HEK293 (cell line): ENCODE data around the gene KSR1.

ENCODE experiments used
- CTCF ChIA-PET: fragments of 350-600 bp; formaldehyde crosslinking; extraction: SDS; loops from one replicate; lab custom pipeline; 2021; ENCODE audit warnings: antibody characterized with exemption; lab: Yijun Ruan, JAX
- POLR2A ChIA-PET: fragments of 300-600 bp; formaldehyde crosslinking; extraction: SDS; loops from one replicate; lab custom pipeline; 2020; ENCODE audit warnings: antibody characterized with exemption, inconsistent platforms; lab: Yijun Ruan, JAX
- H3K27ac ChIP-seq: fragments of 200-500 bp; sonication (Bioruptor generic); 2 replicates; pipeline ENCODE4 v1.5.1; 2014; ENCODE audit warnings: low read depth, low read length, control low read depth, inconsistent platforms; ENCODE audit errors: extremely low read depth
- H3K36me3 ChIP-seq, 2 experiments: fragments of 200-500 bp in 1 of 2; sonication (Bioruptor generic) in 1 of 2; 1 replicate in 1 of 2; 2 replicates in 1 of 2; pipeline ENCODE4 v1.5.1; 2014 to 2017; ENCODE audit warnings: inconsistent platforms in 2 of 2, low read length in 2 of 2; ENCODE audit not compliant: control insufficient read depth in 2 of 2, insufficient read depth in 1 of 2
- H3K4me1 ChIP-seq: fragments of 200-500 bp; sonication (Bioruptor generic); 2 replicates; pipeline ENCODE4 v1.5.1; 2014; ENCODE audit warnings: mild to moderate bottlenecking, low read length, inconsistent platforms; ENCODE audit not compliant: control insufficient read depth, insufficient read depth
- H3K4me3 ChIP-seq: 2 replicates; pipeline ENCODE4 v1.5.1; 2011; ENCODE audit warnings: low read depth, mild to moderate bottlenecking, control low read depth, low read length, moderate library complexity
- H3K9me3 ChIP-seq: fragments of 200-500 bp; sonication (Bioruptor generic); 2 replicates; pipeline ENCODE4 v1.5.1; 2014; ENCODE audit warnings: low read depth, low read length, inconsistent platforms; ENCODE audit not compliant: control insufficient read depth, insufficient read depth
- AEBP2 ChIP-seq: fragments of 450-650 bp; formaldehyde crosslinking; IDR thresholded peaks from 2 replicates; pipeline ENCODE4 v1.5.1; 2016; ENCODE audit warnings: missing biosample characterization, missing genetic modification characterization, borderline replicate concordance
- ATF2 ChIP-seq: fragments of 450-650 bp; formaldehyde crosslinking; IDR thresholded peaks from 2 replicates; pipeline ENCODE4 v1.5.1; 2016; ENCODE audit warnings: missing biosample characterization, missing genetic modification characterization, low read depth
- EGR2 ChIP-seq: fragments of 450-650 bp; formaldehyde crosslinking; IDR thresholded peaks from 2 replicates; pipeline ENCODE4 v1.5.1; 2016; ENCODE audit warnings: low read depth, missing biosample characterization, missing genetic modification characterization
- GLI2 ChIP-seq: fragments of 450-650 bp; formaldehyde crosslinking; IDR thresholded peaks from 2 replicates; pipeline ENCODE4; 2017; ENCODE audit warnings: missing biosample characterization, missing genetic modification characterization, low read depth, borderline replicate concordance
- INSM2 ChIP-seq: fragments of 450-650 bp; formaldehyde crosslinking; IDR thresholded peaks from 2 replicates; pipeline ENCODE4 v1.5.1; 2016; ENCODE audit warnings: missing biosample characterization, missing genetic modification characterization
- PRDM6 ChIP-seq: fragments of 450-650 bp; formaldehyde crosslinking; IDR thresholded peaks from 2 replicates; pipeline ENCODE4 v1.5.1; 2017; ENCODE audit warnings: missing biosample characterization, missing genetic modification characterization
- SP2 ChIP-seq: fragments of 450-650 bp; formaldehyde crosslinking; IDR thresholded peaks from 2 replicates; pipeline ENCODE4 v1.5.1; 2016; ENCODE audit warnings: missing biosample characterization, missing genetic modification characterization
- ZBTB26 ChIP-seq: fragments of 450-650 bp; formaldehyde crosslinking; optimal IDR thresholded peaks from 2 replicates; pipeline ENCODE3; 2016; ENCODE audit warnings: missing biosample characterization, mild to moderate bottlenecking, missing genetic modification characterization
- ZFP37 ChIP-seq: fragments of 450-650 bp; formaldehyde crosslinking; IDR thresholded peaks from 2 replicates; pipeline ENCODE4 v1.5.1; 2016; ENCODE audit warnings: missing biosample characterization, missing genetic modification characterization
- ZFP41 ChIP-seq: fragments of 450-650 bp; formaldehyde crosslinking; IDR thresholded peaks from 2 replicates; pipeline ENCODE4 v1.5.1; 2016; ENCODE audit warnings: missing biosample characterization, missing genetic modification characterization, borderline replicate concordance
- ZIC2 ChIP-seq: fragments of 450-650 bp; formaldehyde crosslinking; IDR thresholded peaks from 2 replicates; pipeline ENCODE4 v1.5.1; 2016; ENCODE audit warnings: missing biosample characterization, missing genetic modification characterization
- ZNF112 ChIP-seq: fragments of 450-650 bp; formaldehyde crosslinking; IDR thresholded peaks from 2 replicates; pipeline ENCODE4 v1.5.0; 2017; ENCODE audit warnings: missing biosample characterization, missing genetic modification characterization
- ZNF174 ChIP-seq: fragments of 450-650 bp; formaldehyde crosslinking; IDR thresholded peaks from 2 replicates; pipeline ENCODE4 v1.5.0; 2017; ENCODE audit warnings: missing biosample characterization, mild to moderate bottlenecking, missing genetic modification characterization
- ZNF202 ChIP-seq: fragments of 450-650 bp; formaldehyde crosslinking; IDR thresholded peaks from 2 replicates; pipeline ENCODE4 v1.5.1; 2016; ENCODE audit warnings: missing biosample characterization, missing genetic modification characterization, borderline replicate concordance
- ZNF398 ChIP-seq: fragments of 450-650 bp; formaldehyde crosslinking; IDR thresholded peaks from 2 replicates; pipeline ENCODE4 v1.5.1; 2017; ENCODE audit warnings: missing biosample characterization, missing genetic modification characterization
- ZNF423 ChIP-seq: fragments of 450-650 bp; formaldehyde crosslinking; IDR thresholded peaks from 2 replicates; pipeline ENCODE4 v1.5.1; 2016; ENCODE audit warnings: missing biosample characterization, missing genetic modification characterization
- ZNF514 ChIP-seq: fragments of 450-650 bp; formaldehyde crosslinking; IDR thresholded peaks from 2 replicates; pipeline ENCODE4 v1.5.1; 2016; ENCODE audit warnings: missing biosample characterization, missing genetic modification characterization
- ZNF558 ChIP-seq: fragments of 450-650 bp; formaldehyde crosslinking; IDR thresholded peaks from 2 replicates; pipeline ENCODE4 v1.5.1; 2016; ENCODE audit warnings: missing biosample characterization, missing genetic modification characterization
- ZNF580 ChIP-seq: fragments of 450-650 bp; formaldehyde crosslinking; IDR thresholded peaks from 2 replicates; pipeline ENCODE4 v1.5.1; 2016; ENCODE audit warnings: missing biosample characterization, missing genetic modification characterization
- ZNF626 ChIP-seq: fragments of 450-650 bp; sonication (Bioruptor Pico); formaldehyde crosslinking; IDR thresholded peaks from 2 replicates; pipeline ENCODE4 v1.5.1; 2018; ENCODE audit warnings: missing biosample characterization, missing genetic modification characterization, inconsistent platforms
- ZNF660 ChIP-seq: fragments of 450-650 bp; IDR thresholded peaks from 2 replicates; pipeline ENCODE4 v1.5.1; 2018; ENCODE audit warnings: missing biosample characterization, mild to moderate bottlenecking, missing genetic modification characterization
- ZSCAN5A ChIP-seq: fragments of 450-650 bp; formaldehyde crosslinking; IDR thresholded peaks from 2 replicates; pipeline ENCODE4 v1.5.1; 2016; ENCODE audit warnings: missing biosample characterization, missing genetic modification characterization

KSR1 gene

GRCh38 chr17:27462149-27462548 lies 5.9 kb downstream of the KSR1 start:
- Histone ChIP-seq H3K4me3 (no peak overlapping the region), H3K9me3 (no peaks in the 10 kb centered on the region), H3K27ac (no peak overlapping the region), H3K36me3 (no peaks in the 10 kb centered on the region), H3K4me1 (peaks cover 15% of the 10 kb centered on the region)
- ChIA-PET CTCF (interaction anchor here (0.6 to 5.9 kb wide), 6 partner anchors 8 to 225 kb away, joined by 3 to 40 read pairs (median 4); no protein-coding TSS in a partner anchor), POLR2A (interaction anchor here (1.0 to 1.9 kb wide), 3 partner anchors 10 to 168 kb away, joined by 3 to 8 read pairs (median 3); no protein-coding TSS in a partner anchor)
- TF ChIP-seq ZNF558 (tag by site-specific recombination) (no peak), INSM2 (tag by site-specific recombination) (no peak), ZNF626 (tag by site-specific recombination) (no peak), ZNF112 (tag by site-specific recombination) (no peak), ZNF514 (tag by site-specific recombination) (no peak), ZNF202 (no peak), ATF2 (tag by site-specific recombination) (no peak), GLI2 (tag by site-specific recombination) (no peak), ZNF174 (tag by site-specific recombination) (no peak), ZFP37 (tag by site-specific recombination) (no peak), ZNF660 (tag by site-specific recombination) (no peak)

GRCh38 chr17:27462714-27463113 lies 6.5 kb downstream of the KSR1 start:
- POLR2A ChIA-PET: interaction anchor here (1.2 to 1.9 kb wide), 2 partner anchors 9 to 168 kb away, joined by 3 to 8 read pairs; no protein-coding TSS in a partner anchor

More at GRCh38 chr17:27462714-27463113, 6.5 kb downstream of the KSR1 start:
- TF ChIP-seq AEBP2 (tag by site-specific recombination): no peak
- TF ChIP-seq ZFP41: no peak
- no peak for TF ChIP-seq SP2
- no peak for TF ChIP-seq ZIC2 (tag by site-specific recombination)
- no peak for TF ChIP-seq ZBTB26
- no peak for TF ChIP-seq GLI2 (tag by site-specific recombination)
- TF ChIP-seq ZNF660 (tag by site-specific recombination): no peak
- no peak for TF ChIP-seq ZNF423 (tag by site-specific recombination)
- TF ChIP-seq EGR2 (tag by site-specific recombination): no peak
- TF ChIP-seq ZSCAN5A: no peak
- no peak for TF ChIP-seq PRDM6 (tag by site-specific recombination)
- no peak for TF ChIP-seq ZNF398 (tag by site-specific recombination)
- TF ChIP-seq ZNF580 (tag by site-specific recombination): no peak
- Histone ChIP-seq H3K4me1 (peaks cover 15% of the 10 kb centered on the region), H3K4me3 (no peak overlapping the region), H3K36me3 (no peaks in the 10 kb centered on the region), H3K9me3 (no peaks in the 10 kb centered on the region), H3K27ac (no peak overlapping the region)
- CTCF ChIA-PET: interaction anchor here (1.0 to 5.9 kb wide), 2 partner anchors 108 to 137 kb away, joined by 4 to 40 read pairs; no protein-coding TSS in a partner anchor
